Activated naive CD4-positive, alpha-beta T cell treated with Interleukin-2 at 50 U/mL for 16 hours (primary cell): ENCODE results near the gene PDE8A.

ENCODE experiments used
- DNase-seq: peaks from one replicate; pipeline ENCODE4 v3.0.0-alpha.2; 2020

Gene PDE8A

DNA sequence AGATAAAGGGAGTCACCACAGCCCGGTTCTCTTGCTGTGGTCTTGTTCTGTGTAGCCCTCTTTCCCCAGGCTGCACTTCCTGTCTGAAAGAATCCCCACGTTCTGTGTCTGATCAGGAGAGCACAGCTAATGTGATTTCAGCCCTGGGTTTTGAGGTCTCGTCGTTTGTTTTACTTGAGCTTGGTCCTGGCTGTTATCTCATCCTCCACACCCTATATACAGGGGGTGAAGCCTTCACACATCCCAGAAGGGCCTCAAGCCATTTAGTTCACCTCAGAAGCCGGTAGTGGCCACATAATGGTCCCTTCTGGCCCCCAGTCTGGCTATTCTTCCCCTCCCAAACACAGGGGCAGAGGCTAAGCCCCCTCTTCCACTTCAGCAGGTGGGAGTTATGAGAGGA, 115.6 kb downstream of the PDE8A start:
- no peak for DNase-seq

DNA sequence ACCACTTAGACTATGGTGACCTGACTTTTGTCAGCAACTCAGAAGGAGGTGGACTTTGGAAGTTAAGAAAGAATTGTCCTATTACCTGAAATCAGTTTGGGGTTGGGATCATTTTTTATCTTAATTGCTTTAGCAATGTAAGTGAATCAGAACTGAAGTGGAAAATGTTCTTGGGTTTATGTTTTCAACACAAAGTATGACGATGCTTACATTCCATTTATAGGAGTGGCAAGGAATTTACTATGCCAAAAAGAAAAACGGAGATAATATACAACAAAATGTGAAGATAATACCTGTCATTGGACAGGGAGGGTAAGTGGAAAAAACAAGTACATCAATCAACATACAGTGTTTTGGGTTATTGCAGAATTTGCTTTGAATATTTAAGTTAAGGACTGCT, 116.1 kb downstream of the PDE8A start:
- no peak for DNase-seq

DNA sequence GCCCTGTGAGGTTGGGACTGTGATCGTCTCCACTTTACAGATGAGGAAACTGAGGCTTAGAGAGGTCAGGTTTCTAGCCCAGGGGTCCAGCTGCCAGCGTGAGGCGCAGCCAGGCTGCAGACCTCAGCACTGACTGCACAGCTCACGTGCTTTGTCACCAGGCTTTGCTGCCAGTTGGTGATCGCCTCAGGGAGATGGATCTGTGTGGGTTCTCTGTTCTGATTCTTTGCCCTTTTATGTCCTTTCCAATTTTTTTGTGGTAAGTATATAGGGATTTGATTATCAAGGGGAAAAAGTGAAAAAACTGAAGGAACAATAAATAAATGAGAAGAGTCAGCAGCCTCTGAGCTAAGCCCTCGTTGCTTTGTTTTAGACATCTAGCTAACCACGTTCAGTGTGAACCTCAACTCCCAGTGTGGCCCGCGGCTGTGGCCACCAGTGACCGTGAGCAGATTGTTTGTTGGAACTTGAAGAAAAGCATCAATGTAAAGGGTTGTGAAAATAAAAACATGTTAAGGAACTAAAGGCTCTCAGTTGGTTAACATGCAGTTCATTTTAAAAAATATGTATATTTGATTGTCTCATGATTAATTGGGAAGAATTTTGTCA, 117.6 kb downstream of the PDE8A start:
- no peak for DNase-seq

DNA sequence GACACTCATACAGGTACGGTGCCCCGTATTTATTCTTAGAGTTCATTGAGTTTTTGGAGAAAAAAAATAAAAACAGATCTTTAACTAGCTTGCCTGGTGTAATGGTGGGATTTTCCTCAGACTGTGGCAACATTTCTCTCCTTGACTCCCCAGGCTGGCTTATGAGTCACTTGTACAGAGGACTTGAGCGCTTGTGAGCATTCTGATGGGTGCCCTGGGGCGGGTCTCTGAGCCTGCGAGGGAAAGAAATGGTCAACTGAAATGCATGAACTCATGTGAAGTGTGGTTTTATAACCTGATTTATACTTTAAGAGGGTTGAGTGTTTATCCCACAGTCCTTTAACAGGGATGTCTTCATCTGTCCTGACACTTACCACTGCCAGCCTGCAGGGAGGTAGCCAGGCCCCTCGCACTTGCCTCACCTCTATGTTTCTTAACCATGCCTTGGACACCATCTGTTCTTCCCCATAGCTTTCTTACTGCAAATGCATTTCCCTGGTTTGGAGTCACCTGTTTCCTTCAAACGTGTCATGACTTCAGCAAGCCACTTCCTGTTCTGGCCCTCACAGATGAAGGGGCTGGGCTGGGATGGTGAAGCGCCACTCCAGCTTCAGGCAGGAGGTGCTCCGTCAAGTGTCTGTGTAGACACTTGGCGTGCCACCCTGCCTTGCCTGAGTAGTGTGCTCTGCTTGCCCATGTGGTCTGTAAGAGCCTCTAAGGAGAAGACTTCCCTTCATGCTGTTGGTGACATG, 118.7 kb downstream of the PDE8A start:
- no peak for DNase-seq

DNA sequence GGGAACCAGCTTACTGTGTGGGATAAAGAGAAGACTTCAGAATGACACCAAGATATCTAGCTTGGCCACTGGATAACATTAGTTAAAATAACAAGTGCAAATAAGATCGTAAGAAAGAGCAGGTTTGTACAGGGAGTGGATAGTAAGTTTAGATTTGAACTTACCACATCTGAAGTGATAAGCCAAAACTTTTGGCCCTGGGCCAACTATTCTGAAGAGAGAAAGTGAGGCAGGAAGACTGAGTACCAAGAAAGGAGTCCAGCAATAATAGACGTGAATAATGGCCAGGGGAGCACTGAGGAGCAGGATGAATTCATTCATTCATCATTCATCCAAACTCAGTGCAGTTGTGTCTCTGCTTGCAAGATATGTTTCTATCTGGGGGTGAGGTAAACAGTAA, 122.9 kb downstream of the PDE8A start:
- DNase-seq: no peak

DNA sequence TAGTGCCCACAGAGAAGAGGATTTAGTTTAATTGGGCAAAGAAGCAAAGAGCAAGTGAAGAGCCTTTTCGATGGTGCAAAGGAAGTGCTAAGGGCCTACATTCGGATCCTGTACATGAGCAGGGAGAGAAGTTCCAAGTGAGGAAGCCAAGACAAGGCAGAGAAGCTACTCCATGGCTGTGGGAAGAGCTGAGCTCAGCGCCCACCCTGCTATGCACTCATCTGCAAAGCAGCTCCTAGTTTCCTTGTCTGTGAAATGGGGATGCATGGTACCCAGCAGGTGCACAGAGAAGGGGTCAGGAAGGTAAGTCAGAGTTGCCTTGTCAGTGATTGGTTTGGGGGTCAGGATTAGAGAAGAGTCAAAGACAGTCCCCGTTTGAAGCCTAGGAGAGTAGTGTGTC, 126.5 kb downstream of the PDE8A start:
- DNase-seq: no peak

DNA sequence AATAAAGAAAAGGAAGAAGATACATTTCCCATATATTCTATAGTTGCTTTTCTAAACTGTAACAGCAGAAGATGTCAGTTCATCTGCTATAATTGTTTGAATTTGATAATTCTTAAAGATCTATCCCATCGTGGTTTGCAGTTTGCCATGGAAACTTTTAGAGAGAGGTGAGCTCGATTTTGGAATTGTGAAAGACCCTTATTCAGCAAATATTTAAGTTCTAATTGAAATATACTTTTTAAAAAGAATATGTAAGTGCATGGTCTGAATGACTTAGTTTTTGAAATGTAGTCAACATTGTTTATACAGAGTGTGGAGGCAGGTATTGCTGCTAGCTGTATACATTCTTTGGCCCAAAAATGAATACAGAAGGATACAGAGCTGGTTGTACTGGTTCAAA, 127.7 kb downstream of the PDE8A start:
- DNase-seq: no peak

DNA sequence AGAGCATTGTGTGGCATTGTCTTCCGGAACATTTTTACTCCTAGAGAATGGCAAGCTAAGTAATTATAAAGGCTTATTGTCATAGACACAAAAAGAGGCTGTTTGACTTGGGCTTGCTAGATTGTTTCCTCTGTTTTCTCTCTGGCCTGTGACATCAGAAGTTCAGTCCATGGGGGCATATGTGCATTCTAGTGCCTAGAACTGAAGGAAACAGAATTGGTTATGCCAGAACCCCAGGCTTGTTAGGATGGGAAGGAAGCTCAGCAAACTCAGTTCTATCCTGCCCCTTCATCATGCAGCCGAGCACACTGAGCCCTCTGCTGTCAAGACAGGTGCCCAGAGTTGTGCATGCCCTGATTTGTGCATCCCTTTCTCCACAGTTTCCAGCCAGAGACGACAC, 131.3 kb downstream of the PDE8A start:
- DNase-seq: no peak

DNA sequence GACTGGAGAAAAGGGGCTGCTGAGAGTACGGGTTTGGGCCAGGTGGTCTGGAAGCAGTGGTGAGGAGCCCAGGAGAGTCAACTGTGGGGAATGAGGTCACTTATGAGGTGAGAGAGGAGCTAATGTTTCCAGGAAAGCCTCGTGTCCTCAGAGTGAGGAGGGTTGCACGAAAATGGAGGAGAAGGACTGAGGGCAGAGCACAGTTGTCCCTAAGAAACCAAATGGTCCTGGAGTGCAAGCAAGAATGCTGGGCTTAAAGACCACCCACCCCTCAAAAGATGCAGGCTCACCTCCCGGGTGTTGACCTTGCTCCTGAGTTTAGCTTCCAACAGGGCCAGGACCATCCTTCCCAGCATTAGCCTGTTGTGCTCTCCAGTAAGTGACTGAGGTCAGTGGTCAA, 133.2 kb downstream of the PDE8A start:
- no peak for DNase-seq

DNA sequence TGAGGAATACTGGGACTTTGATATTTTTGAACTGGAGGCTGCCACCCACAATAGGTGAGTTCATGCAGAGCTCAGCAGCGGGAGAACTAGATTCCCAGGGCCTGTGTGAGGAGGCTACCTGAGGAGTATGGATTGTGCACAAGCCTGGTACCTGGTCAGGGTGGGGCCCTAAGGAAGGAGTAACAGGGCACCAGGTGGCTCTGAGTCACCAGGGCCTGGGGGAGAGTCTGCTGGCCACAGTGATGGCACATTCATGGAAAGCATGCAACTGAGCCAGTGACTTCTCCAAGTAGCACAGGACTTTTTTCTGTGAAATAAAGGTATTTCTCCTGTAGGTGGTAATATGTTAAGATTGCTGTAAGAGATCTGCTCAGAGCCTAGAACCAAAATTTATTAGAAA, 134.4 kb downstream of the PDE8A start:
- no peak for DNase-seq

DNA sequence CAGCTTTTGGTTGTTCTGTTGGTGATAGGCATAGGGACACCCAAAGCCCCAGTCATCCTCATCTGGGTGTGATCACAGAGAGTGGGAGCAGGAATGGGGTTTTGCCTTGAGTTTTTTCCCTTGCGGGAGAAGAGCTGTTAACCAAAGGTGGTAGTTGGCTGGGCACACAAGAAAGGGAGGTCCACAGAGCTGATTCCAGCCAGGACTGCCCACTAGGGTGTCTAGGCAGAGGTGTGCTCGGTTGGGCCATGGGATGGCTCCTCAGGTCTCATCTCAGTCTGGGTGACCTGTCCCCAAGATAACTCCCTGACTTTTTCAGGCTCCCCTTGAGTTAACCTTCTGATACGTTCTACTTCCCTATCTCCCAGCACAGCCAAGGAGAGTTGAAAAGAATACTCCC, 134.8 kb downstream of the PDE8A start:
- no peak for DNase-seq

DNA sequence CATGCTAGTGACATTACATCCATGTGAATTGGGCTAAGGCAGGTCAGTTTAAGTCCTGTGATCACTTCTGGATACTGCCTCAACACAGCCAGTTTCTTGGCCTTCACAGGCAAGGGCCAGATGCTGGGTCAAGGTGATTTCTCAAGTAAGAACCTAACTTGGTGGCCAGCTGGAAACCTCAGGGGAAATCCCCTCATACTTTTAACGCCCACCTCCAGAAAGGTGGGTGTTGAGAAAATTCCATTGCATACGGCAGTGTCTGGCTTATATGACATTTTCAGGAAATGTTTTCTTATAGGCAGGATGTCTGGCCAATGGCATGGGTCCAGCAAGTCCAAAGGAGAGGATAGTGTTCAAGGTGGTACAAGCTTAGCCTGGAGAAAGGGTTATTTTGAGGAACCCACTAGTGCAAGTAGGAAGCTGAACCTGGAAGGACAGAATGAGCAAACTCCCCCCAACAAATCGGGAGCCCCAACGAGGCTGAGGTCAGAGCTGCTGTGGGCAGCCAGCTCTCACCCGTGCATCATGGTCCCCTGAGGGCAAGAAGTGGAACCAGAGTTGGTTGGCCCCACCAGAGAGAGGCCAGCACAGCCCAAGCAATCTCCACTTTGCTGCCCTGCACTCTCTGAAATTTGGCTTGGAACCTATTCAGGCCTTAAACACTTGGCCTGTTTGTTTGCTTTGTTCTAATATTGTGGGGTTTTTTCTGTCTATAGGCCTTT, 135.4 kb downstream of the PDE8A start:
- DNase-seq: no peak

DNA sequence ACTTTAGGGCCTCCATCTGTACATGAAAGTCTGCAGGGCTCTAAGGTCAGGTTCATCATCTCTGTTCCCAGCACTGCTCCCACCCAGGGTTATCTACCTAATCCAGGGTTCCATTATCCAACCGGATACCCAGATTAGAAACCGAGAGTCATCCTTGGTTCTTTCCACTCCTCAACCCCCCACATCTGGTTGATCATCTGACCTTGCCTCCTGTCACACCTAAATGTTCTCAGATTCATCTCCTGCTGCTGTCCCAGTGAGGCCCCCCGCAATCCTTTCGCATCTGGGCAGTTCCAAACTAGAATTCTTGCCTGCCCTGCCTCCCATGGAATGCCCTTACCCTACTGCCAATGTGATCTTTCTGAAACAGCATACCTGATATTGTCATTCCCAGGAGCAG, 136.5 kb downstream of the PDE8A start:
- no peak for DNase-seq

DNA sequence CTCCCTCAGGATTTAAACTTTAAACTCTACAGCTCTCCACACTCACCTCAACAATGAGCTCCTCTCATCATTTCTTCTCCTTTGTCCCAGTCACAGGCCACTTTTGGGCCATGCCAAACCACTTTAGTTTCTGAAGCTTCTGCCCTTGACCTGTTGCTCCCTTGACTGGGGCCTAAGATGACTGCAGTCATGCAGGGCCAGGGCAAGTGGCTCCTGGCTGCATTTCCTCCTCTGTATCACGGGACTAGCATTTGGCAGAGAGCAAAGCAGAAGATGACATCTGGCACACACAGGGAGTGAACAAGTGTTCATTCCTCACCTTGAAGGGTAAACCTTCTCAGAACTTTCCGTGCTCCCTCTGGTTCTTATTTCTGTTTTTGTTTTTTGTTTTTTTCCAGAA, 136.9 kb downstream of the PDE8A start:
- DNase-seq: no peak

DNA sequence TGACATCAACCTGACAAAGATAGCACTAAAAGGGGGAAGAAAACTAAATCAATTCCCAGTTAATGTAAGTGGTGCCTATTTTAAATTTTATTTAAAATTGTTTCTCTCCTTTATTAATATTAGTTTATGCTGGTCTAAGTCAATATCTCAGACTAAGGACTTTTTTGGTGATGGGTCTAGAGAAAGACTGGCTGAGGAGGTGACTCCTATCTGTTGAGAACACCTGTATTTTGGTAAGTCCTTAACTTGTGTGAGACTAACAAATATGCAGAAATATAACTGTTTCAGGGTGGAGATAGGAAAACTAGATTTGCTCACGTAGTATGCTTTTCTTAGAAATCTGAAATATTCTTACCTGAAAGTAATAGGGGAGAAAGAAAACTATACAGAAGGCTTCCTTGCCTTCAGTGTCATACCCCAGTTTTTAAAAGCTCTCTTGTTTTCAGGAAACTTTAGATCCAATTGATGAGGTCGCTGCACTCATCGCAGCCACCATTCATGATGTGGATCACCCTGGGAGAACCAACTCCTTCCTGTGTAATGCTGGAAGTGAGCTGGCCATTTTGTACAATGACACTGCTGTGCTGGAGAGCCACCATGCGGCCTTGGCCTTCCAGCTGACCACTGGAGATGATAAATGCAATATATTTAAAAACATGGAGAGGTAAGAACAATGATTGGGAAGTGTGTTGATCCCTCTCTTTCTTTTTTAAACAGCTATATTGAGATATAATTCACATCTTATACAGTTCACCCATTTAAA, 138.9 kb downstream of the PDE8A start:
- no peak for DNase-seq

DNA sequence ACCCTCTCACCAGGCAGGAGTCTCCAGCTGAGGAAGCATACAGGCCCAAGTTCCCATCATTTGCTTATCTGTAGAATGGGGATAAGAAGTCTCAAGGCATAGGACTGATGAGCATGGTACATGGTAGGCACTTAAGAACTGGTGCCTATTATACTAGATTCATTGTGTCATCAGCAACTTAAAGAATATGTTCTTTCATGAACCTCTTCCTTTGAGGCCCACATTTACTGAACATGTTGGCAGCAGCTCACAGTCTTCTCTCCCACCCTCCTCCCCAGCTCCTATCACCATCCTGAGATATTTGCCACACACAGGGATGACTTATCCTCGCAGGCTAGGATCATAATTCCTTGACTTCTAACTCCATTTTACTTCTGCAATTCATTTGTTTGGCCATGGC, 142.5 kb downstream of the PDE8A start:
- no peak for DNase-seq

DNA sequence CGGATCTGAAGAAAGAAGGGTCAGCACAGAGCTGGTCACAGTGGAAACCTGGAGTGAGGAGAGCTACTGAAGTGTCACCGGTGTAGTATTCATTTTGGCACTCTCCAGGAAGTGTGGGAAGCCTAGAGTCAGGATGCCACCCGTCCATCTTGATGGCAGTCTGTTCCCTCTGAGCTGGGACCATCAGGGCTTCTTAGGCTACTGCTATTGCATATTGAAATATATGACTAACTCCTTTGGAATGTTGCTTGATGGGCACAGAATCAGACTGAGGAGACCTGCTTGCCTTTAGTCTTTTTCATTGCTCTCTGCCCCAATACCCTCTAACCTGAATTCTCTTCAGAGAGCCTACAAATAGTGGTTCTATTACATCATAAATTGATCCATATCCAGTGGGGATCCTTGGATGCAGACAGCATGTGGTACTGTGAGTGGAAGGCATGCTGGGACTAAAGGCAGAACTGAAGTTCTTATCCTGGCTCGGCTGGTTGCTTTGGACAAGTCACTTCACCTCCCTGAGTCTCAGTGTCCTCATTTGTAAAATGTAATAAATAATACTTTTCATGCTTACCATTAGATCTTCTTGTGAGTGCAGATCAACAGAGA, 143.5 kb downstream of the PDE8A start:
- DNase-seq: no peak

DNA sequence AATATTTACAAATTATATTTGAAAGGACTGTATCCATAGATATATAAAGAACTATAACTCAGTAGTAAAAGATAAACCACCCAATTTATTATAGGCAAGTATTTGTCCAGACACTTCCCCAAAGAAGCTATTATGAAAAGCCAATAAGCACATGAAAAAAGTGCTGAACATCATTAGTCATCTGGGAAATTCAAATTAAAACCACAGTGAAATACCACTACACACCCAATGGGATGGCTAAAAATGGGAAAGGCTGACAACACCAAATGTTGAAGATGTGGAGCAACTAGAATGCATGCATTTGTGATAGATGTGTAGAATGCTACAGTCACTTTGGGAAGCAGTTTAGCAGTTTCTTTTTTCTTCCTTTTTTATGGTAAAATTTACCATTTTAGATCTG, 147.0 kb downstream of the PDE8A start:
- no peak for DNase-seq

DNA sequence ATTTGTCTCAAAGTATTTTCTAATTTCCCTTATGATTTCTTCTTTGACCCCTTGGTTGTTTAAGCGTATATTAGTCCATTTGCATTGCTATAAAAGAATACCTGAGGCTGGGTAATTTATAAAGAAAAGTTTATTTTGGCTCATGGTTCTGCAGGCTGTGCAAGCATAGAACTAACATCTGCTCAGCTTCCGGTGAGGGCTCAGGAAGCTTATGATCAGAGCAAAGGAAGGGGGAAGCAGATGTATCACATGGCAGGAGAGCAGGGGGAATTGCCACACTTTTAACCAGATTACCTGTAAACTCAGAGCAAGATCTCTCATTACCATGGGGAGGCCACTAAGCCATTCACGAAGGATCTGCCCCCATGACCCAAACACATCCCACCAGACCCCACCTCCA, 148.2 kb downstream of the PDE8A start:
- DNase-seq: no peak

DNA sequence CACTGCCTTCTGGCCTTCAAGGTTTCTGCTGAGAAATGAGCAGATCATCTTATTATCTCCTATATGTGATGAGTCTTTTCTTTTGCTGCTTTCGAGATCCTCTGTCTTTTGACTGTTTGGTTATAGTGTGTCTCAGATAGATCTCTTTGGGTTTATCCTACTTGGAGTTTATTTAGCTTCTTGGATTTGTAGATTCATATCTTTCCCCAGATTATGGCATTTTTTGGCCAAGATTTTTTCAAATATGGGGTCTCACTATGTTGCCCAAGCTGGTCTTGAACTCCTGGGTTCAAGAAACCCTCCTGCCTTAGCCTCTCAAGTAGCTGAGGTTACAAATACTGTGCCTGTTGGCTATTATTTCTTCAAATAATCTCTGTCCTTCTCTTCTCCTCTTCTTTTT, 150.3 kb downstream of the PDE8A start:
- DNase-seq: no peak

DNA sequence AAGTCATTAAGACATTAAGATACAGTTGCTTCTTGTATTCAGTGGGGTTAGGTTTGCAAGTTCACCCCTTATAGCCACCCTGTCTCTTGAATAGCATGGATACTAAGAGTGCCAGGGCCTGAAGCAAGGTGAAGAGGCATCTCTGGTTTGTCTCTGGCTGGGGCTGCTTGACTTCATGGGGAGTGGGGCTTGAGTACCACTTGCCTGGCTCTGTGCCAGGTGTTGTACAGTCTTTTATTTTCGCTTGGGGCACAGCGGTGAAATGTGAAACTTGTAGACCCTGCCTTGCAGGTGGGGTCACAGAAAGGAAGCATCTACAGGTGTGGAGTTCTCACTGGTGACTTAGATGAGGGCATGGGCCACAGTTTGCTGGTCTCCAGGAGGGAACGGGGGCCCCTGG, 152.1 kb downstream of the PDE8A start:
- DNase-seq: no peak

DNA sequence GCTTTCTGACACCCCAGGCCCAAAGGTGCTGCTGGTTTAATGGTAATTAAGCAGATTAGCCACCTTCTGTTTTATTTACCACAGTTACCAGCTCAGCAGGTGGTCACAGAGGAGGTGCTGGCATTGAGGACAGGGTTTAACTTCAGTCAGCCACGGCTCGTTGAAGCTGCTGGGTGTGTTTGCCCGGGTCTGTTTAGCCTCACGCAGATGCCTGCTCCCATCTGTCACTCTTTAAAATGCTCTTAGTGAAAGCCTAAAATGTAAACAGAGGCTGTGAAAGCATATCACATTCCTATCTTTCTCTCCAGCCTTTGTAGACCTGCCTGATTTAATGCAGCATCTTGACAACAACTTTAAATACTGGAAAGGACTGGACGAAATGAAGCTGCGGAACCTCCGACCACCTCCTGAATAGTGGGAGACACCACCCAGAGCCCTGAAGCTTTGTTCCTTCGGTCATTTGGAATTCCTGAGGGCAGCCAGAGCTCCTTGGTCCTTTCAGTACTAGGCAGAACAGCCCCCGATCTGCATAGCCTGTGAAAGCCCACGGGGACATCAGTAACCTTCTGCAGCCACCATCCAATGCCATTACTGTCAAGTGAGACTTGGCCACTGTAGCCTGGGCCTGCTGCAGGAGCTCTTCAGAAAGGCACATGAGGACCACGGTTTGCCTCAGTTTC, 156.0 kb downstream of the PDE8A start:
- no peak for DNase-seq

DNA sequence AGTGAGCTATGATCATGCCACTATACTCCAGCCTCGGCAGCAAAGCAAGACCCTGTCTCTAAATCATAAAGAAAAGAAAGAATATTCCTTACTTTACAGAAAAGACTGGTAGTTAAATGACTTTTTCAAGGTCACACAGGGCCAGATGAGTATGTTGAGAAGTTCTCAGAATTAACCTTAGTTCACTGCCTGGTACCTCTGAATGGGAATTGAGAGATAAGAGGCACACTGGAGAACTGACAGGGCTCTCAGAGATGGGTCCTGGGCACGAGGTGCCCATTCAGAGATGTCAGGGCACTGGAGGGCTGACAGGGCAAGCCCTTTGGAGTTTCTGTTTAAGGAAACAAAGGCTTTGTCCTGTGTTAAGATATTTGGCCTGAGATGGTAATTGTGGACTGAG, 157.7 kb downstream of the PDE8A start:
- no peak for DNase-seq
